Measurements from ENCODE around the gene NTSR2. TPM values are rescaled to one million over a fixed set of nuclear protein-coding genes. Genes with fewer than 3 reads are reported as not detected.

The NTSR2 gene
- total and polyA plus RNA-seq, 10 of the 15 experiments (the other 5 are each of a cell fraction or from before 2014, with no cell fraction given), result not detected

DNA sequence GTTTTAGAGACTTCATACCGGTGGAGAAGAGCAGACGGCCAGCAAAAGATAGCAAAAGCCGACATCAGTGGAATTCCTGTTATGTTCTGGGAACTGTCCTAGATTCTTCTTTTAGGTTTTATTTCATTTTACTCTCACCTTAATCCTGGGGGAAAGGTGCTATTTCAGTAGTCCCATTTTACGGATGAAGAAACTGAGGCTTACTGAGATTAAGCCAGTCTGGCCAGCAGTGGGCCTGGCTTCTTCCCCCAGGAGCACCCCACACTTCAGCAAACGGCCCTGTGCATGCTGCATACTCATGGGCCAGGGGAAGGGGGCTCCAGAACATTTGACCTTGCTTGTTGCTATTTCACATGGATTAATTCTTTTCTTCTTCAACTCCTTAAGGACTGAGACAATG is 56.7 kb downstream of the NTSR2 start (continued):
- no peak for TF ChIP-seq MXI1 (IDR thresholded peaks at IDR 0.05; ENCODE audit: low read depth, low read length)
- no peak for TF ChIP-seq MTA2 (IDR thresholded peaks at IDR 0.05; ENCODE audit: low read depth)
- TF ChIP-seq POLR2A (IDR thresholded peaks at IDR 0.05; ENCODE audit: low read depth, low read length), result no peak
- no peak for TF ChIP-seq CEBPB (IDR thresholded peaks at IDR 0.05; ENCODE audit: borderline replicate concordance in 1 of 2, low read depth in 2 of 2, low read length in 2 of 2)

DNA sequence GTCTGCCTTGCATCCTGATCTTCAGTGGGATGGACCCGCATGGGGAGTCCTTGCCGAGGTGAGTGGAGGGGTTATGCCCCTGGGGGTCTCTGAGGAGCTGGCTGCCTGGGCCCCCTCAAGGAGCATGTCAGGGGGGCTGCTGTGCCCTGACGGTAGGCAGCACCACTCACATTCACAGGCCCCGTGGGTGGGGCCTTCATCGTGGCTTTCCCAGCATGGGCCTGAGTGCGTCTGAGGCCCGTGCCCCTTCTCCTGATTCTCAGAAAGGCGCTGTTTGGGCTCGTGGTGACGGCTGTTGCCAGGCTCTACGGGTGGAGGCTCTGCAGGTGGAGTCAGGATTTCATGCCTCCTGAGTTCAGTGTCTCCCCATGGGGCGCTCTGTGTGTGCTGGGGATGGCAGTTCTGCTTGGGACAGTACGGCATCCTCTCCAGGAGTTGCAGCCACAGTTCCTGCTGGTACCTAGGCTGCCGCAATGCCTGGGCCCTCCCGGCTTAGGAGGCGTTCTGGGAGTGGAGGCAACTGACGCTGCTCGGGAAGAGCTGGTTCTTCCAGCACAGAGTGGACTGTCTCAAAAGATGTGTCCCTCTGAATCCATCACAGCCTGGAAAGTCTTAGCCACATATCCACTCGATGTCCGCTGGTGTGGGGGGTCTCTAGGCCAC is 57.3 kb downstream of the NTSR2 start:
- DNase-seq (ENCODE audit: low read depth, low spot score), result no peak
- Histone ChIP-seq H3K4me3 (no peak overlapping the region), H3K36me3 (ENCODE audit: control insufficient read depth in 2 of 2, insufficient read depth in 2 of 2, low read length in 1 of 2) (no peaks in the 10 kb centered on the region), H3K4me2 (ENCODE audit: control insufficient read depth, insufficient read depth) (no peak overlapping the region), H2AFZ (ENCODE audit: control insufficient read depth, low read depth, low read length) (no peak overlapping the region), H3K9ac (ENCODE audit: control insufficient read depth, insufficient read depth, low read length) (no peak overlapping the region), H3K9me3 (replicated peaks; ENCODE audit: control insufficient read depth, insufficient read depth, low read length) (no peaks in the 10 kb centered on the region), H3K4me1 (ENCODE audit: control insufficient read depth, insufficient read depth, low read length) (no peaks in the 10 kb centered on the region), H3K27ac (ENCODE audit: control insufficient read depth, insufficient read depth) (no peak overlapping the region), H4K20me1 (ENCODE audit: control insufficient read depth, insufficient read depth) (no peaks in the 10 kb centered on the region), H3K27me3 (replicated peaks in 1 of 2; ENCODE audit: control insufficient read depth in 2 of 2, insufficient read depth in 2 of 2, low read length in 1 of 2) (peaks cover 0 to 2% of the 10 kb centered on the region in 2 experiments; a peak in 1 of 4 replicates), H3K79me2 (ENCODE audit: control insufficient read depth, insufficient read depth, low read length) (no peaks in the 10 kb centered on the region)
- RAD21 ChIA-PET (ENCODE audit: unreplicated experiment), result no interaction called here
- ATAC-seq, result no peak
- 37% methylated on average over 20 of the region's 20 CpGs for WGBS (ENCODE audit: insufficient coverage, insufficient replicate concordance, low lambda C conversion rate, missing lambda C conversion rate)
- intact Hi-C loops (cut with micrococcal nuclease; ENCODE audit: unreplicated experiment) (no loop called here), in situ Hi-C loops (cut with MboI) (no loop called here)
- BruUV-seq (replicated peaks), result no TSS peak
- no peak for FAIRE-seq
- POLR2A ChIA-PET, result no interaction called here
- CTCF ChIA-PET, result no interaction called here
- SMC1A ChIA-PET (ENCODE audit: uncharacterized antibody, unreplicated experiment), result no interaction called here
- TF ChIP-seq, protein P1, sequence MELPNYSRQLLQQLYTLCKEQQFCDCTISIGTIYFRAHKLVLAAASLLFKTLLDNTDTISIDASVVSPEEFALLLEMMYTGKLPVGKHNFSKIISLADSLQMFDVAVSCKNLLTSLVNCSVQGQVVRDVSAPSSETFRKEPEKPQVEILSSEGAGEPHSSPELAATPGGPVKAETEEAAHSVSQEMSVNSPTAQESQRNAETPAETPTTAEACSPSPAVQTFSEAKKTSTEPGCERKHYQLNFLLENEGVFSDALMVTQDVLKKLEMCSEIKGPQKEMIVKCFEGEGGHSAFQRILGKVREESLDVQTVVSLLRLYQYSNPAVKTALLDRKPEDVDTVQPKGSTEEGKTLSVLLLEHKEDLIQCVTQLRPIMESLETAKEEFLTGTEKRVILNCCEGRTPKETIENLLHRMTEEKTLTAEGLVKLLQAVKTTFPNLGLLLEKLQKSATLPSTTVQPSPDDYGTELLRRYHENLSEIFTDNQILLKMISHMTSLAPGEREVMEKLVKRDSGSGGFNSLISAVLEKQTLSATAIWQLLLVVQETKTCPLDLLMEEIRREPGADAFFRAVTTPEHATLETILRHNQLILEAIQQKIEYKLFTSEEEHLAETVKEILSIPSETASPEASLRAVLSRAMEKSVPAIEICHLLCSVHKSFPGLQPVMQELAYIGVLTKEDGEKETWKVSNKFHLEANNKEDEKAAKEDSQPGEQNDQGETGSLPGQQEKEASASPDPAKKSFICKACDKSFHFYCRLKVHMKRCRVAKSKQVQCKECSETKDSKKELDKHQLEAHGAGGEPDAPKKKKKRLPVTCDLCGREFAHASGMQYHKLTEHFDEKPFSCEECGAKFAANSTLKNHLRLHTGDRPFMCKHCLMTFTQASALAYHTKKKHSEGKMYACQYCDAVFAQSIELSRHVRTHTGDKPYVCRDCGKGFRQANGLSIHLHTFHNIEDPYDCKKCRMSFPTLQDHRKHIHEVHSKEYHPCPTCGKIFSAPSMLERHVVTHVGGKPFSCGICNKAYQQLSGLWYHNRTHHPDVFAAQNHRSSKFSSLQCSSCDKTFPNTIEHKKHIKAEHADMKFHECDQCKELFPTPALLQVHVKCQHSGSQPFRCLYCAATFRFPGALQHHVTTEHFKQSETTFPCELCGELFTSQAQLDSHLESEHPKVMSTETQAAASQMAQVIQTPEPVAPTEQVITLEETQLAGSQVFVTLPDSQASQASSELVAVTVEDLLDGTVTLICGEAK (IDR thresholded peaks at IDR 0.05; ENCODE audit: borderline replicate concordance), result no peak
- TF ChIP-seq LARP7 (IDR thresholded peaks at IDR 0.05) (no peak), HDGF (IDR thresholded peaks at IDR 0.05) (no peak), KLF5 (IDR thresholded peaks at IDR 0.05; ENCODE audit: partially characterized antibody) (no peak), ZZZ3 (IDR thresholded peaks at IDR 0.05; ENCODE audit: control insufficient read depth, insufficient read length, low read depth) (no peak), ZSCAN29 (IDR thresholded peaks at IDR 0.05) (no peak), BRCA1 (IDR thresholded peaks at IDR 0.05; ENCODE audit: low read depth, low read length) (no peak), TAF1 (IDR thresholded peaks at IDR 0.05; ENCODE audit: borderline replicate concordance, low read depth, low read length) (no peak)
- TF ChIP-seq, protein P2, sequence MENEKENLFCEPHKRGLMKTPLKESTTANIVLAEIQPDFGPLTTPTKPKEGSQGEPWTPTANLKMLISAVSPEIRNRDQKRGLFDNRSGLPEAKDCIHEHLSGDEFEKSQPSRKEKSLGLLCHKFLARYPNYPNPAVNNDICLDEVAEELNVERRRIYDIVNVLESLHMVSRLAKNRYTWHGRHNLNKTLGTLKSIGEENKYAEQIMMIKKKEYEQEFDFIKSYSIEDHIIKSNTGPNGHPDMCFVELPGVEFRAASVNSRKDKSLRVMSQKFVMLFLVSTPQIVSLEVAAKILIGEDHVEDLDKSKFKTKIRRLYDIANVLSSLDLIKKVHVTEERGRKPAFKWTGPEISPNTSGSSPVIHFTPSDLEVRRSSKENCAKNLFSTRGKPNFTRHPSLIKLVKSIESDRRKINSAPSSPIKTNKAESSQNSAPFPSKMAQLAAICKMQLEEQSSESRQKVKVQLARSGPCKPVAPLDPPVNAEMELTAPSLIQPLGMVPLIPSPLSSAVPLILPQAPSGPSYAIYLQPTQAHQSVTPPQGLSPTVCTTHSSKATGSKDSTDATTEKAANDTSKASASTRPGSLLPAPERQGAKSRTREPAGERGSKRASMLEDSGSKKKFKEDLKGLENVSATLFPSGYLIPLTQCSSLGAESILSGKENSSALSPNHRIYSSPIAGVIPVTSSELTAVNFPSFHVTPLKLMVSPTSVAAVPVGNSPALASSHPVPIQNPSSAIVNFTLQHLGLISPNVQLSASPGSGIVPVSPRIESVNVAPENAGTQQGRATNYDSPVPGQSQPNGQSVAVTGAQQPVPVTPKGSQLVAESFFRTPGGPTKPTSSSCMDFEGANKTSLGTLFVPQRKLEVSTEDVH (IDR thresholded peaks at IDR 0.05; ENCODE audit: low read depth, partially characterized antibody), result no peak
- TF ChIP-seq, protein P3, sequence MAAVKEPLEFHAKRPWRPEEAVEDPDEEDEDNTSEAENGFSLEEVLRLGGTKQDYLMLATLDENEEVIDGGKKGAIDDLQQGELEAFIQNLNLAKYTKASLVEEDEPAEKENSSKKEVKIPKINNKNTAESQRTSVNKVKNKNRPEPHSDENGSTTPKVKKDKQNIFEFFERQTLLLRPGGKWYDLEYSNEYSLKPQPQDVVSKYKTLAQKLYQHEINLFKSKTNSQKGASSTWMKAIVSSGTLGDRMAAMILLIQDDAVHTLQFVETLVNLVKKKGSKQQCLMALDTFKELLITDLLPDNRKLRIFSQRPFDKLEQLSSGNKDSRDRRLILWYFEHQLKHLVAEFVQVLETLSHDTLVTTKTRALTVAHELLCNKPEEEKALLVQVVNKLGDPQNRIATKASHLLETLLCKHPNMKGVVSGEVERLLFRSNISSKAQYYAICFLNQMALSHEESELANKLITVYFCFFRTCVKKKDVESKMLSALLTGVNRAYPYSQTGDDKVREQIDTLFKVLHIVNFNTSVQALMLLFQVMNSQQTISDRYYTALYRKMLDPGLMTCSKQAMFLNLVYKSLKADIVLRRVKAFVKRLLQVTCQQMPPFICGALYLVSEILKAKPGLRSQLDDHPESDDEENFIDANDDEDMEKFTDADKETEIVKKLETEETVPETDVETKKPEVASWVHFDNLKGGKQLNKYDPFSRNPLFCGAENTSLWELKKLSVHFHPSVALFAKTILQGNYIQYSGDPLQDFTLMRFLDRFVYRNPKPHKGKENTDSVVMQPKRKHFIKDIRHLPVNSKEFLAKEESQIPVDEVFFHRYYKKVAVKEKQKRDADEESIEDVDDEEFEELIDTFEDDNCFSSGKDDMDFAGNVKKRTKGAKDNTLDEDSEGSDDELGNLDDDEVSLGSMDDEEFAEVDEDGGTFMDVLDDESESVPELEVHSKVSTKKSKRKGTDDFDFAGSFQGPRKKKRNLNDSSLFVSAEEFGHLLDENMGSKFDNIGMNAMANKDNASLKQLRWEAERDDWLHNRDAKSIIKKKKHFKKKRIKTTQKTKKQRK (IDR thresholded peaks at IDR 0.05; ENCODE audit: low read depth, low read length), result no peak
